Ureter (tissue), 1 donor: ENCODE measurements around the gene OR13A1. TPM values are rescaled to one million over a fixed set of nuclear protein-coding genes. Genes with fewer than 3 reads are reported as not detected.
"Not testable (repeated sequence)": the region's sequence is repeated elsewhere in the genome, so short reads cannot be mapped to it uniquely, and the experiment has no call there.

Experiments
- DNase-seq: peaks from one replicate; pipeline ENCODE4 v3.0.0-alpha.2; 2020; ENCODE audit warnings: low spot score
- total RNA-seq: library from RNA; stranded (reverse); gene quantifications from one replicate; pipeline ENCODE4 v1.2.4, GENCODE V29; 2023
- donor health status: DM: yes; HTN: yes; CAD: no.

OR13A1 gene
- total RNA-seq, 1 donor from 2014 or later = 1.4 TPM

- DNase-seq = no peak
Measured at GRCh38 chr10:45282061-45282460, 33.3 kb downstream of the OR13A1 start.

- DNase-seq = no peak
Measured at GRCh38 chr10:45280113-45280760, 35.2 kb downstream of the OR13A1 start.

GRCh38 chr10:45279682-45280081 is 35.7 kb downstream of the OR13A1 start:
- DNase-seq = no peak

GRCh38 chr10:45278860-45279498 is 36.4 kb downstream of the OR13A1 start:
- no peak for DNase-seq

- not testable (repeated sequence) for DNase-seq
Measured at GRCh38 chr10:45276146-45276545, 39.3 kb downstream of the OR13A1 start.

- DNase-seq = no peak
Measured at GRCh38 chr10:45274364-45274763, 41.0 kb downstream of the OR13A1 start.

- DNase-seq = not testable (repeated sequence)
Measured at GRCh38 chr10:45267777-45268176, 47.6 kb downstream of the OR13A1 start.

GRCh38 chr10:45265996-45266395 is 49.4 kb downstream of the OR13A1 start:
- no peak for DNase-seq

GRCh38 chr10:45261946-45262345 is 53.5 kb downstream of the OR13A1 start:
- no peak for DNase-seq

GRCh38 chr10:45261243-45261775 is 54.1 kb downstream of the OR13A1 start:
- no peak for DNase-seq

GRCh38 chr10:45260635-45261034 is 54.8 kb downstream of the OR13A1 start:
- not testable (repeated sequence) for DNase-seq

GRCh38 chr10:45259786-45260495 is 55.5 kb downstream of the OR13A1 start:
- not testable (repeated sequence) for DNase-seq

GRCh38 chr10:45257600-45257999 is 57.8 kb downstream of the OR13A1 start:
- DNase-seq = no peak

- no peak for DNase-seq
Measured at GRCh38 chr10:45256246-45256645, 59.2 kb downstream of the OR13A1 start.

GRCh38 chr10:45255706-45256105 is 59.7 kb downstream of the OR13A1 start:
- no peak for DNase-seq

- no peak for DNase-seq
Measured at GRCh38 chr10:45254892-45255291, 60.5 kb downstream of the OR13A1 start.

GRCh38 chr10:45253183-45253914 is 62.1 kb downstream of the OR13A1 start:
- DNase-seq = no peak

Other genes with a start within 250 kb of the OR13A1 start
- 237 TPM for gene ALOX5, start 58.6 kb upstream of the OR13A1 start, total RNA-seq